ENCODE results near the gene PLEKHA5. TPM values are rescaled to one million over a fixed set of nuclear protein-coding genes. Genes with fewer than 3 reads are reported as not detected.

Gene PLEKHA5
- total and polyA plus RNA-seq, 7 donors, result 7.0 to 32.6 (median 14.7) TPM

DNA sequence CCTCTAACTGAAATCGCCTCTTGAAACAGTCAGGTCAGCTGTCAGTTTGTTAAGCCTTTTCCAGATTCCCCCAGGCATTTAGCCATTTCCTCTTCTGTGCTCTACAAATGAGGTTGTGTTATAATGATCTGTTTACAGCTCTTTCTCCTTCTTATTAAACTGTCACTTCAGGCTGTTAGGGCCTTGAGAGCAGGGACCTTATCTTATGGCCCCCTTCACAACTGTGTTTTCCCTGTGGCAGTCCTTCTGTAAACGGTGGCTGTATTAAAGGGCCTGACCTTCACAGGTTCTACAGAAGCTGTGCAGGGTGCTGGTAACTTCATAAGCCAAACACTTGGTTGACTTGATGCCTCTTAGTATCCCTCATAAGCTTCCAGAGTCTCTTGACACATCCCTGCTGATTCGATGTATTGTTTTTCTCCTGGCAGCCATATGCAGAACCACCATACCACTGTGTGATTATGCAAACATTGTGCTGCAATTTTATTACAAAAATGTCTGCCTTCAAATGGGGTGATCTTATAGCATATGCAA is 104.7 kb downstream of the PLEKHA5 start:
- intact Hi-C loops (cut with DNase I), result no loop called here

DNA sequence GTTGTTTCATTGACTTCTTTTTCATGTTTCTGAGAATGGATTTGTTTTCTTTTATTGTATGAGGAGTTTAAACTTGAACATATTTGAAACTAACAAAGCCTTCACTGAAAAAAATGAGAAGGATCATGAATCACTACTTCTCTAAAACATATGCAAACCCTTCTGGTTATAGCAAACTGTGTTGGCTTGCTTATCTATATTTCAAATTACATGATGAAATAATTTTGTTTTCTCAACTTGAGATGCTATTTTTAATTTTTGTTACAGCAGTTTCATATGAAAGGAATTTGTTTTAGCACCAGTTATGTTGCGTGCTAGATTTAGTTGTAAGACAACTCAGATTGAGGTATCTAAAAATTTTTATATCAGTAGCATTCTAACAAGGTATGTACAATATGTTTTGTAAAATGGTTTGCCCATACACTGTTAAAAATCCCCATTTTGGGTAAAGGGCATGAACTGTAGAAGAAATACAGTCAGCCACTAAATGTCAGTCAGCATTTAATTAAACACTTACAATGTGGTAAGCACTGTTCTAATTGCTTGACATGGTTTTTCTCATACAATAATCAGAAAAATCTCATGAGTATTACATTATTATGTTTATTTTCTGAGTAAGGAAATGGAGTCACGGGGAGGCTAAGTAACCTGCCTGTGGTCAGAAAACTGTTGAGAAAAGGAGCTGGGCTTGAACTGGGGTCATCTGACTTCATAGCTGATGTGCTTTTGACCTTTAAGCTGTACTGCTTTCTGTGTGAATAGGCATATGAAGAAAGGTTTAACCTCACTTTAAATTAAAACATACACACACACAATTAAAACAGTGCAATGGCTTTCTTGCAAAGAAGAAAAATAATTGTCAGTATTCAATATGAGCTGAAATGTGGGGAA is 105.7 kb downstream of the PLEKHA5 start:
- no peaks in the 10 kb centered on the region for H3K27me3 ChIP-seq
- H3K9me3 ChIP-seq, result no peaks in the 10 kb centered on the region
- H3K36me3 ChIP-seq, result no peaks in the 10 kb centered on the region
- no peak overlapping the region for H3K4me3 ChIP-seq
- WGBS, 2 donors, result 78 to 79% methylated on average over 2 of the region's 2 CpGs
- H3K4me1 ChIP-seq, result peaks cover 0 to 26% (median 20%) of the 10 kb centered on the region in 4 donors
- no peak for DNase-seq
- peak overlapping the region in 2 of 4 donors; percentile 57 for H3K27ac ChIP-seq
- intact Hi-C loops (cut with DNase I), result no loop called here
- TF ChIP-seq POLR2AphosphoS5 (IDR thresholded peaks at IDR 0.05), result no peak
- TF ChIP-seq, protein P1, sequence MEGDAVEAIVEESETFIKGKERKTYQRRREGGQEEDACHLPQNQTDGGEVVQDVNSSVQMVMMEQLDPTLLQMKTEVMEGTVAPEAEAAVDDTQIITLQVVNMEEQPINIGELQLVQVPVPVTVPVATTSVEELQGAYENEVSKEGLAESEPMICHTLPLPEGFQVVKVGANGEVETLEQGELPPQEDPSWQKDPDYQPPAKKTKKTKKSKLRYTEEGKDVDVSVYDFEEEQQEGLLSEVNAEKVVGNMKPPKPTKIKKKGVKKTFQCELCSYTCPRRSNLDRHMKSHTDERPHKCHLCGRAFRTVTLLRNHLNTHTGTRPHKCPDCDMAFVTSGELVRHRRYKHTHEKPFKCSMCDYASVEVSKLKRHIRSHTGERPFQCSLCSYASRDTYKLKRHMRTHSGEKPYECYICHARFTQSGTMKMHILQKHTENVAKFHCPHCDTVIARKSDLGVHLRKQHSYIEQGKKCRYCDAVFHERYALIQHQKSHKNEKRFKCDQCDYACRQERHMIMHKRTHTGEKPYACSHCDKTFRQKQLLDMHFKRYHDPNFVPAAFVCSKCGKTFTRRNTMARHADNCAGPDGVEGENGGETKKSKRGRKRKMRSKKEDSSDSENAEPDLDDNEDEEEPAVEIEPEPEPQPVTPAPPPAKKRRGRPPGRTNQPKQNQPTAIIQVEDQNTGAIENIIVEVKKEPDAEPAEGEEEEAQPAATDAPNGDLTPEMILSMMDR (IDR thresholded peaks at IDR 0.05), result no peak
- no peak for TF ChIP-seq POLR2A (IDR thresholded peaks at IDR 0.05)
- TF ChIP-seq EP300 (IDR thresholded peaks at IDR 0.05), result no peak

More for the DNA sequence above, 104.7 kb downstream of the PLEKHA5 start:
- Histone ChIP-seq H3K9me3 (no peaks in the 10 kb centered on the region), H3K27ac (peak overlapping the region; percentile 8 to 57 (median 52)), H3K4me3 (no peak overlapping the region), H3K27me3 (no peaks in the 10 kb centered on the region), H3K36me3 (no peaks in the 10 kb centered on the region), H3K4me1 (peaks cover 0 to 26% (median 20%) of the 10 kb centered on the region in 4 donors)
- DNase-seq, result no peak
- no peak for TF ChIP-seq POLR2AphosphoS5 (IDR thresholded peaks at IDR 0.05)
- TF ChIP-seq EP300 (IDR thresholded peaks at IDR 0.05), result no peak
- TF ChIP-seq, protein P1 (IDR thresholded peaks at IDR 0.05), result no peak
- no peak for TF ChIP-seq POLR2A (IDR thresholded peaks at IDR 0.05)
- 36 to 37% methylated on average over 3 of the region's 3 CpGs for WGBS, 2 donors

DNA sequence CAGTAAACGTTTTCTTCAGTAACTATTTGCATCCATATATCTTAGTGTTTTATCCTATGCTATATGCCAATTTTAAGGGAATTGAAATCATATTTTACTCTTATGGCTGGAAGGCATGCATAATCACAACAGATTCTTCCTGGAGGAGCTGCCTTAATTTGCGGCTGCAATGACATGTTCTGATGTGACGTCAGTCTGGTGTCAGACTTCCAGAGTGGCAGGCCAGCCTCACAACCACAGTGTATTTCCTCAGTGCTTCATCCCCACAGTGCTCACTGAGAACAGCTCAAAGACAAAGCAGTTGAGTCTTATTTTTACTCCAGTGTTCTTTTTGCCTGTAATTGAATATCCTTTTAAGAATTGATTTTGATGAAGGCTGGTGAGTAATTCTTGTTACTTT is 107.1 kb downstream of the PLEKHA5 start:
- Histone ChIP-seq H3K36me3 (no peaks in the 10 kb centered on the region), H3K9me3 (no peaks in the 10 kb centered on the region), H3K27ac (peak overlapping the region in 1 of 4 donors; percentile 1), H3K4me3 (no peak overlapping the region), H3K27me3 (no peaks in the 10 kb centered on the region), H3K4me1 (peaks cover 0 to 26% (median 20%) of the 10 kb centered on the region in 4 donors)
- WGBS, 2 donors, result 65 to 69% methylated on average over 3 of the region's 3 CpGs
- no peak for DNase-seq
- intact Hi-C loops (cut with DNase I), result no loop called here
- TF ChIP-seq POLR2AphosphoS5 (IDR thresholded peaks at IDR 0.05), result no peak
- TF ChIP-seq POLR2A (IDR thresholded peaks at IDR 0.05), result no peak
- no peak for TF ChIP-seq EP300 (IDR thresholded peaks at IDR 0.05)
- TF ChIP-seq, protein P1 (IDR thresholded peaks at IDR 0.05), result no peak

DNA sequence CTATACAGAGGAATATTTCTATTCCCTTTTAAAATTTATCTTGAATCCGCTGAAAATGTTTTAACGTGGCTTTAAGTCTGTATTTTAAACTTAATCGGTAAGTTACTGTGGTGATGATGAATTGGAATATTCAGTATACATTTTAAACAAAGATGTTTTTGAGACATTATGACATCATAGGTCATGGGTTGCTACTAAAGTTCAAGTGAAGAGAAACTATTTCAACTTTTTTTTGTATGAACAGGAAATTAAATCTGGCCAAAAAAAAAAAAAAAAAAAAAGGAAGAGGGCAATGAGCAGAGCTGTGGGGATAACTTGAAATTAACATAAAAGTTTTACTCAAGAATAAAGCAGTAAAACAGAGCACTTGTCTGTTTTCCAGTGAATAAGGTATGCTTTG is 109.0 kb downstream of the PLEKHA5 start:
- TF ChIP-seq, protein P1 (IDR thresholded peaks at IDR 0.05), result no peak
- no peak for TF ChIP-seq POLR2A (IDR thresholded peaks at IDR 0.05)
- TF ChIP-seq EP300 (IDR thresholded peaks at IDR 0.05), result no peak
- TF ChIP-seq POLR2AphosphoS5 (IDR thresholded peaks at IDR 0.05), result no peak
- intact Hi-C loops (cut with DNase I), result no loop called here
- Histone ChIP-seq H3K4me1 (peaks cover 0 to 24% (median 22%) of the 10 kb centered on the region in 4 donors), H3K9me3 (no peaks in the 10 kb centered on the region), H3K36me3 (no peaks in the 10 kb centered on the region), H3K27me3 (no peaks in the 10 kb centered on the region), H3K4me3 (no peak overlapping the region), H3K27ac (no peak overlapping the region)
- no peak for DNase-seq
- WGBS, 2 donors, result 90 to 92% methylated on average over 3 of the region's 3 CpGs

Measured in sigmoid colon (tissue), 7 donors.